Occipital lobe (tissue), 2 donors: ENCODE data around the gene PSORS1C1. TPM values are rescaled to one million over a fixed set of nuclear protein-coding genes. Genes with fewer than 3 reads are reported as not detected.

Source experiments
- DNase-seq: peaks from one replicate; lab custom pipeline; 2025; lab: John Stamatoyannopoulos, UW
- total RNA-seq: library from RNA; depleted of rRNA; stranded (reverse); fragments of >200 nt; gene quantifications from one replicate; pipeline ENCODE4 v1.2.3, GENCODE V29; 2014

Gene PSORS1C1
- total RNA-seq, 1 donor from 2014 or later: not detected

DNA sequence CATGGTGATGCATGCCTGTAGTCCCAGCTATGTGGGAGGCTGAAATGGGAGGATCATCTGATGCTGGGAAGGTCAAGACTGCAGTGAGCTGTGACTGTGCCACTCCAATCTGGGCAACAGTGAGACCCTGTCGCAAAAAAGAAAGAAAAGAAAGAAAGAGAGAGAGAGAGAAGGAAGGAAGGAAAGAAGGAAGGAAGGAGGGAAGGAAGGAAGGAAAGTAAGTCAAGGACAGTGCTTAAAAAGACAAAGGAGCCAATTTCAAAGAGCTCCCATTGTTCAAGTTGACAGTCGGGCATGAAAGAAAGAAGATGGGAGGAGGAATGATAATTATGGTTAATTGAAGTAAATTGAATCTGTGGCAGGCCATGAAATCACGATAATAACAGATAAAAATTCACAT lies 18.4 kb upstream of the PSORS1C1 start:
- no peak for DNase-seq

GRCh38 chr6:31096656-31097055 lies 17.9 kb upstream of the PSORS1C1 start:
- no peak for DNase-seq

DNA sequence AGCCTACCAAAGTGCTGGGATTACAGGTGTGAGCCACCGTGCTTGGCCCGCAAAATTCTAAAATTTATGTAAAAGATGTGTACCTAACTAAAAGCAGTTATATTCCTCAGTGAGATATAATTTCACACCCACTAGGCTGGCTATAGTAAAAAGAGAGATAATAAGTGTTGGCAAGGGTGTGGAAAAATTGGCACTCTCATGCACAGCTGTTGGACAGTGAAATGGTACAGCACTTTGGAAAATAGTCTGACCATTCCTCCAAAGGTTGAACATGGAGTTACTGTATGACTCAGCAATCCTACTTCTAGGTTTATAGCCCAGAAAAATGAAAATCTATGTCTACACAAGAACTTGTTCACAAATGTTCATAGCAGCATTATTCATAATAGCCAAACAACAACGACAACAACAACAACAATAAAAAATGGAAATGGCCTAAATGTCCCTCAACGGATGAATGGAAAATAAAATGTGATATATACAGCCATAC lies 16.1 kb upstream of the PSORS1C1 start:
- no peak for DNase-seq

GRCh38 chr6:31103136-31103535 lies 11.5 kb upstream of the PSORS1C1 start:
- no peak for DNase-seq

DNA sequence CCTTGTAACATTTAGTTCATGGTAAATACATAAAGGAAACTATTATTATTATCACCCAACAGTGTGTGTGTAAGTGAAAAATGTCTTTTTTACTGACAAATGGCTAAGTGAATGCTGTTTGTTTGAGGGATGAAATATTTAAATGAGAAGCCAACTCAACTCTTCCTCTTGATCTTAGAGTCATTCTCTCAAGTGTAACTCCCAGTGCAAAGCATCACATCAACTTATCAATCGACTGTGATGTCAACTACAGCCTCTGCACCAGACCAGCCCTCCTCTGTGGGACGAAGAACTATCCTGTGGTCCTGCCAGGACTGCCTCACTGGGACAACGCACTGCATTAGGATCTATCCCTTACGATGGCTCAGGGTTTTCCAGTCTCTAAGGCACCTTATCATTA lies 7.5 kb upstream of the PSORS1C1 start:
- no peak for DNase-seq

DNA sequence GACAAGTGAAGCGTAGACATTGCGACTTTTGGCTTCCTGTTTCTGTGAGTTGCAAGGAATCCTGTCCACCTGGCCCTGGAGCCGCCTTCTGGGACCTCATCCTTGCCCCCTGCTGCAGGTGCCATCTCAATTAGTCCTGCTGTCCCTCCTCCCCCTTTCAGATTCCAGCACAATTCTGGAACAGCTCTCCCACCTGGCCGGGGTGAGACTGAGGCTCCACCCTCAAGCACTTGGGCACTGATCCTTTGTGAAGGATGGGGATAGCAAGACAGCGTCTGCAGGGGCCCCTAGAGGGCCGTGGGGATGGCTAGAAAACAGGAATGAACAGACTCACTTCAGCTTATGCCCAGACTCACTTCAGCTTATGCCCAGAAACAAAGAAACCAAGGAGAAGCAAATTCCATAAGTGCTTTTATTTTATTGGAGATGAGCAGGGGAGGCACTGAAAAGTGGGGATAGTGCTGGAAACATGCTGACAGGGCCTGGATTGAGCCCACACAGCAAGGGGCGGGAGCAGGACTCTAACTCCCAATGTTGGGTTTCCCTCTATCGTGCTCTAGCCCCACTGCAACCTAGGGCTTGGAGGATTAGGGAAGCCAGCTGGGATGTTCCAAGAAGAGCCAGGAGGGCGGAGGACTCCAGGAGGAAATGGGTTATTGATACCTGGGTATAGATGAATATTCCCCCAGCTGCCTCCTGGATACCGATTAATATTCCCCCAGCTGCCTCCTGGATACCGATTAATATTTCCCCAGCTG lies 3.6 kb upstream of the PSORS1C1 start:
- no peak for DNase-seq

GRCh38 chr6:31111712-31112111 lies 2.9 kb upstream of the PSORS1C1 start:
- DNase-seq: no peak

DNA sequence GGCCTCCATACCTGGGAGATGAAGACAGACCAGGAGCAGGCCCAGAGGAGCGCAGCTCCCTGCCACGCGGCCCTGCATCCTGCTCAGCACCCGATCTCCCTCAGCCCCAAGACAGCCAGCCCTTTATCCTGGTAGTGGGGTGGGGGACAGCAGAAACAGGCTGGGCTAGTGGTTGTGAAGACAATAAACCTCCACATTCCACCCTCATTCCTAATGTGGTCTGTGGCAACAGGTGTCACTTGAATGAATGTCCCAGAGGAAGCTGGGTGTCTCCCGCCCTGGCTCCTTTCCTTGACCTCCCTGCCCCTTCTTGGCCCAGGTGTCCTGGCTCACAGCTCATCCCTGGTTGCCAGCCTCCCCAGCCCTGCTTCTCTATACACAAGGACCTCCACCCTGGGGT lies 2.1 kb upstream of the PSORS1C1 start, which contains the start of gene C6orf15:
TSS of gene C6orf15 (minus strand) at position 98 of the 400 bp plus-strand sequence. CDS start at position 78, 20 bp downstream.
- DNase-seq: no peak

DNA sequence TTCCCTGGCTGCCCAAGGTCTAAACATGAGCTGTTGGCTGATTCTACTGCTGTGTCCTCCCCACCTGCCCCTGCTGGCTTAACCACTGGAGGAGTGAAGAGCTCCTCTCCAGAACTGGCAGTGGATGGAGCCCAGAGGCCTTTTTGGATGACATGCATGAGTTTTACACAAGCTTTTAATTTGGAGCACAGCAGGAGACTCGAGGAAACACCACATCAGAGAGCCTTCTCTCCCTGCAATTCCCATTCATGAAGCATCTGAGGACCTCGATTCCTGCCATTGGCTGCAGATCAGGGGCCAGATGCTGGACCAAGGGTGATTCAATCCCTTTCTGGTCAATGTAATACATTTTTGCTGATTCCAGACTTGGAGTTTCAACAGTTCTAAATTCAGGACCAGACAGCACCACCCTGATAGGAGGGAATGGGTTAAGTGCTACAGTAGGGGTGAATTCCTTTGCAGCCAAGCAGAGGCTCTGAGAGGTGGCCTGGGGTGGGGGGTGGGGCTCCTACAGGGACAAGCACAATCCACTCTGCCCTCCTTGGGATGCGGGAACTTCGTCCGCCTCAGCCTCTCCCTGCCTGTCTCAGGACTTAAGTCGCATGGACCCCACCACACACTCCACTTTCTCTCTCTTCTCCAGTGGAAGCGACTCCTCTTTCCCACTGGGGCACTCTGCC lies 599 bp upstream of the PSORS1C1 start:
- no peak for DNase-seq

DNA sequence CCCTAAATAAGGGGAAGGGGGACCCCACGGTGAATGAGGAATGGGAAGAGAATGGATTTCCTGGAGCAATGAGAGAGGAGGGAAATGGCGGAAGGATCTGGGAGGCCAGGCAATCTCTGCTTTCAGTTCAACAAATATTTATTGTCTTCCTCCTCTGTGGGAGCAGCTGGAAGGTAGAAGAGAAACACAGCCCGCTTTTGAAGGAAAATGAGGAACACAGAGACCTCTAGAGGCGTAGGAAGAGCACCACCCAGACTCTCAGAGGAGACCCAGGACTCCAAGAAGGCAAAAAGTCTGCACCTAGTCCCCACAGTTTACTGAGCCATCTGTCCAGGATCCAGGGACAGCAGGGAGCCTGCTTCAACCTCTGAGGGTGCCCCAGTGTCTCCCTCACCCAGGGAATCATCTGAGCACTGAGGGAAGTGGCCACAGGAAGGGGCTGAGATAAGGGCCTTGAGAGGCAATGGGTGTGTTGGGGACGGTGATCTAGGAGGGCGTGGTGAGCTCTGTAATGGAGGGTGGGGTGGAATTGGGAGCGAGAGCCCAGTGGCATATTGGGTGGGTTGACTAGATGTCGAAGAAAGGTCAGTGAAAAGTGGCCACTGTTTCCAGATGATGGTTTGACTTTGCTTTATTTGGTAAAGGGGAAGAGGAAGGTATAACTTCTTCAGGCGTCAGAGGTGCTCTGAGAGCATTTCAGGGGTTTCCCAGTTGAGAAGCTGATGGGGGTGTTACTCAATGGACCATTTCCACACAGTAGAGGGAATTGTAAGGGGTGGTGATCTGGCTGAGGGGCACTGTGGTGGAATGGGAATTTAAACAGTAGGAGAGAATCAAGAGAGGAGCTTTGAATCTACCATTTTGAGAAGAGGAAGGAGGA lies 610 bp downstream of the PSORS1C1 start:
- no peak for DNase-seq

DNA sequence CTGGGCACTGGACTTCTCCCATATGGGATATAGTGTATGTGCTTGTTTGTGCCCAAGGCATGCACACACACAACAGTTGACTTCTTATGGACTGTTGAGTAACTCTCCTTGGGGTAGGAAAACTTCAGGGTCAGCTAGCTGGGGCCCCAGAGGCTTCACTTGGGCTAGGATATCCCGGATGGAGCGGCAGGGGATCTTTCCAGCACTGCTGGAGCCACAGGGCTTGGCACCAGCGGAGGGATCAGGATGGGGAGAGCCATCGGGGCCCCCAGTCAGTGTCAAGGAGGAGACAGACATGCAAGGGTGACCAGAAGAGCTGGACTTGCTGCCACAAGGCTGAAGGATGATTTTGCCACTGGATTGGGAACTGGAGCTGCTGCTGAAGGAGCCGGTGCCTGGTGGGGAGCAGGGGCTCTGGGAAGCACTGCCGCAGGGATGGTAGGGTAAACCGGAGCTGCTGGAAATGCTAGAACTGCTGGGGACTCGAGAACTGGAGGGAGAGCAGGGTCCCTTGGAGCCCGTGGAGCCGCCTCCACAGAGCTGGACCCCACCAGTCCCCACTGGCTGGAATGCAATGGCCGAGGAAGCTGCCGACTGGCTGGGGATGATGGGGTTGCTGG lies 1.5 kb downstream of the PSORS1C1 start:
- DNase-seq: no peak

GRCh38 chr6:31116661-31117385 lies 2.2 kb downstream of the PSORS1C1 start:
- no peak for DNase-seq

DNA sequence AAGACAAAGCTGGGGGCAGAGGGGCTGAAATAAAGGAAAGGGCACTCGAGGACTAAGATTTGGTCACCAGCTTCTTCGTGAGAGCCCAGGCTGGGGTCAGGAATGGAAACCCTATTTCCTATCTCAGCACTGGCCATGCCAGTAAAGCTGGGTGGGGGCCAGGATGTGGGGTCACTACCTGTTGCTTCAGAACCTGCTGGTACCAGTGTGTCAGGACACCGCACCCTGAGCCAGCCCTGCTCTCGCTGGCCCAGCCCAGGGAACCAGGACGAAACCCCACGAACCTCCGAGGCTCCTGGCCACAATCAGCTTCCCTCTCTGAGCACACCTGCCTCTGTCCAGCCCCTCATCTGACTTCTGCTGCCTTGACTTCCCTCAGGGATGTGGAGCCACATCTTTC lies 3.6 kb downstream of the PSORS1C1 start:
- DNase-seq: no peak

GRCh38 chr6:31120151-31120915 lies 5.7 kb downstream of the PSORS1C1 start, which contains the start of gene CDSN:
Gene CDSN (minus strand): TSS chr6:31120446. CDS start chr6:31120419, 27 bp downstream.
- DNase-seq: no peak

- DNase-seq: no peak
These were observed 6.7 kb downstream of the PSORS1C1 start for GRCh38 chr6:31121131-31121790.

GRCh38 chr6:31122791-31123706 lies 8.4 kb downstream of the PSORS1C1 start:
- no peak for DNase-seq

DNA sequence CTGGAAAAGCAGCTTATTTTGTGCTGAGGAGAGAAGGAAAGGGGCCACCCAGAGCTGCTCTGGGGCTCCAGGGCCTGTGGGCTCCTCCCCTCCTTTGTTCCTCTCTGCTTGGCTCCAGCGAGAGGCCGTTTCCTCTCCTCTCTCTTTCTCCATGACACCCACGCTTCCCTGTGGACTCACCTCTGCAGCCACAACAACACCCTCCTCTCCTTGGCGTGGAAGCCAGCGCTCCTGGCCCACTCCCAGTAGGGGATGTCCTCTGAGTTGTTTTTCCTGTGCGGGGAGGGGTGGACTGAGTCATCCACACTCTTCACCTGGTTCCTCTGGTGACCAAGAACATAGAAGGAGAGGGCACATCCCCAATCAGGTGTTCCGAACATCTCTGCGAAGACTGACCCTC lies 10.6 kb downstream of the PSORS1C1 start:
- no peak for DNase-seq
